ENCODE results near the gene LRRC3.

LRRC3 gene

GRCh38 chr21:44456915-44457736 lies 1.8 kb downstream of the LRRC3 start:
- no peak for DNase-seq (ENCODE audit: low spot score)

GRCh38 chr21:44458971-44459711 lies 3.8 kb downstream of the LRRC3 start:
- DNase-seq (ENCODE audit: low spot score) = no peak

GRCh38 chr21:44459712-44460440 lies 4.6 kb downstream of the LRRC3 start:
- no peak for DNase-seq (ENCODE audit: low spot score)

- no peak for DNase-seq (ENCODE audit: low spot score)
These were observed 5.1 kb downstream of the LRRC3 start for GRCh38 chr21:44460441-44460755.

DNA sequence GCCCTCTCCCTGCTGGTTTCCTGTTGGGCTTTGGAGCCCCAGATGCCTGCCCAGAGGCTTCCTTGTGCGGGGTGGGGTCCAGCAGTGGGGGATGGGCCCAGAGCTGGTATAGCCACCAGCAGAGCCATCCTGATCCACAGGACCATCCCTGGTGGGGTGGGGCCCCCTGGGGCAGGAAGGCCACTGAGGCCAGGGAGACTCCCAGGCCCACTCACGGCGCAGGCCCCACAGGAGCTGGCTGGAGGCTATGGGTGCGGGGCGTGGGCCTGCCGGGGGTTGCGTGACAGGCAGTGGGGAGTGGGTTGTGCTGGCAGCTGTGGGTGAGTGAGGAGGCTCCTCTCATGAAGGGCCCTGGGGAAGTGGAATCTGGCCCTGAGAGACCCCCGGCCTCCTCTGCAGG lies 5.7 kb downstream of the LRRC3 start:
- no peak for DNase-seq (ENCODE audit: low spot score)

- no peak for DNase-seq (ENCODE audit: low spot score)
These were observed 6.2 kb downstream of the LRRC3 start for GRCh38 chr21:44461464-44462001.

DNA sequence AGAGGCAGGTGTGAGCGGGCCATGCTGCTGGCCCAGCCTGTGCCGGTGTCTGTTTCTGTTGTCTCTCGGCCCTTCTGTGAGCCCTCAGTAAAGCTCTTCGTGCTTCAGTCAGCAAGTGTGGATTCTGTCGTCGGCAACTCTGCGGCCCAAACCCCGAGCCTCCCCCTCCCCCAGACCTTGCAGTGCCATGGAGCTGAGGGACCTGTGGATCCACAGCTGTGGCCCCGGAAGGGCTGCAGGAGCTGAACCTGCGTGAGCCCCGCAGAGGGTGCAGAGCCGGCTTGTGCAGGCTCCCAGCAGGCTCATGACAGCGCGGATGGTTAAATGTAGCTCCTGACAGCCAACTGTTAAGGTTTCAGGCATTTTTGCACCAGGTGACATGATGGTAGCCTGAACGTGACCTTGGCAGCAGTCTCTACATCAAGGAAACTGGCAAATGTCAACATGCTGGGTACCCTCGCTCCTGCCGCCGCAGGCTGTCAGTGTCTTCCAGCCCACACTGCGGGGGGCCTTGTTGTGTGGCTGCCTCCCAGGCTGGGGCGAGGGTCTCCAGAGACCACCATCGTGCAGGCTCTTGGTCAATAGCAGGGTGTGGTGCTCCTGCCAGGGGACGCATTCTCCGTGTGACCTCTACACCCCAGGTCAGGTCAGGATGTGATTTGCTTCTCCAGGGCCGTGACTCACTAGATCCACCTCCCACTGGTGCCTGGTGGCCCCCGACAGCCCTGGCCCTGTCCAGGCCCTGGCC lies 7.0 kb downstream of the LRRC3 start:
- no peak for DNase-seq (ENCODE audit: low spot score)

- DNase-seq (ENCODE audit: low spot score) = no peak
These were observed 7.5 kb downstream of the LRRC3 start for GRCh38 chr21:44462834-44463200.

DNA sequence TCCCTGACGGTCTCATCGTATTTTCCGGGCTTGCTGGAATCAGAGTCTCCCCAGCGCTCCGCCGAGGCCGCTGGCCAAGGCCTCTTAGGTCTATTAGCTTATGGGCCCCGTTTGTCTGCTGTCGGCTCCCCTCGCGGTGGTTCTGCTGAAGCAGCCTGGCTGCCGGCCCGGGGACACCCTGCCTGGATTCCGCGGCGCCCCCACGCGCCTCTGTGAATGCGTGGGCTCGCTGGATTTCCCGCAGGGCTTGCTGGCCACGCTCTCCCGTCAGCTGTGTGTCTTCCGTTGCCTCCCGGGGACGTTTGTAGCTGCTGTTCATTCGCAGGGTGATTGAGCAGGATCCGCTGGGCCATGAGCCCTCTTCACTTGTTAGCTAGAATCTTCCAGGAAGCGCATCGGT lies 8.4 kb downstream of the LRRC3 start:
- no peak for DNase-seq (ENCODE audit: low spot score)

DNA sequence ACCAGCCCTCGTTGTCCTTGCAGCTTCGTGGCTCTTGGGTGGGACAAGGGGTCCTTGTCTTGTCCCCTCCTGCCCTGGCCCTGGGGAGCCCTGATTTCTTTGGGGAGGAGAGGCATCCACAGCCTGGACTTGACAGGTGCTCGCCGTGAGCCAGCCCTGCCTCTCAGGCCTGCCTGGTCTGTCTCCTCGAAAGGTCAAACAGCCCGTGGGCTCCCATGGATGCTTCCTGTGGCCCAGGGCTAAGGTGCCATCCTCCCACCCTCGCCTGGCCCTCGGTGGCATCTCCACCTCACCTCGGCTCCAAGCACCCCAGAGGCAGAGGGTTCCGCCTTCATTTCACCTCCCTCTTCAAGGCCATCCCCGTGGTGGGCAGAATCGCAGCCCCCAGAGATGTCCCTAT lies 9.0 kb downstream of the LRRC3 start:
- no peak for DNase-seq (ENCODE audit: low spot score)

DNA sequence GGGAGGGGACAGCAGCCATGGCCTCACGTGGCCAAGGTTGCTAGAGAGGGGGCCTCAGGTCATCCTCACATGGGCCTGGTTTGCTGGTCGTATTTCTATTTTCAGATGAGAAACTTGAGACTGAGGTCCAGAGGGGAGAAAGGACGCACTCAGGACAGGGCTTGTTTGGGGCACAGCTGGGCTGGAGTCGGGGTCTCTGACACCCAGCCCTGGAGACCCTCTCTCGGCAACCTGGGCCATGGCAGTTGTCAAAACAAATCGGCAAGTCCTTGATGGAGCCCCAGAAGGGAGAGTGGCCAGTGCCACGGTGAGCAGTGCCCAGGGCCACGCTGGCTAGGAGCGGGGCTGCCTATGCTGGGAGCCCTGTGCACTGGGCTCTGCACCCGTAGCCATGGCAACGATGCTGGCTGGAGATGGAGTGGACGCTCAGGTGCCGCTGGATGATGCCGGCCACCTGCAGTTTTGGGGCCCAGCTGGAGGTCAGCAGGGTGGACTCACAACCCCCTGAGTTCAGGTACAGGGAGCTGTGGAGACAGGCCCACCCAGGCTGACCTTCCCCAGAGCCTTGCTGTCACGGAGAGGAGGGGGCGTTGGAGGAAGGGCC lies 11.1 kb downstream of the LRRC3 start:
- no peak for DNase-seq (ENCODE audit: low spot score)

DNA sequence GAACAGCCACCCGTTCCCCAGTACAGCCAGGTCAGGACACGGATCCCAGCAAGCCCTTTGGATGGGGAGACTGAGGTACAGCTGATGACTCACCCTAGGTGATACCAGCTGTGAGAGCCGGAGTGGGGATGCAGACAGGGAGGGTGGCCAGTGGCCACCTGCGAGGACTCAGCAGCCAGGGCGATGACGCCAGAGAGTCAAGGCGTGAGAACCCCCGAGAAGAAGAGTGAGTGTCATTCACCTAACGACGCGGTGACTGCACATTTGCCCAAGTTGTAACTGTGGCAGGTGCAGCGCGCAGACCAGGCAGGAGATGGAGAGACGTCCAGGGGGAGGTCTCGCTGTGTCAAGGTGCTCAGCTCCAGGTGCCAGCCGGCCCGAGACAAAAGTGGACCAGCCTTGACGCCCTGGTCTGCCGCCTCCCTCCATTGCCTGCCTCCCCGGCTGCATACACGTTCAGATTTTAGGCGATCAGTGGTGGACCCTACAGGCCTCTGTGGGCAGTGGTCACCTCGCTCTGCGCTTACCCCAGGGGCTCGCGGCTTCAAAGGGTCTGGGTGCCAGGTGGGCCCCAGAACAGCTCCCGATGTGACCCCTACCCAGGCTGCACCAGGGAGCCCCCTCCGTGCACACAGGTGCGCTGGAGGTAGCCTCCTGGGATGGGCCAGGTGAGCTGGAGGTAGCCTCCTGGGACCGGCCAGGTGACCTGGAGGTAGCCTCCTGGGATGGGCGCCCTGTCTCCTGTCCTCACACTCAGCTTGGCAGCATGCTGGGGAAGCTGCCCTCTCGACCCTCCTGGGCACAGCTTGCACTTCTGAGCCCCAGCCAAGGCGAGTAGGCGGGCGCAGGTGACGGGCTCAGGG lies 11.9 kb downstream of the LRRC3 start:
- DNase-seq (ENCODE audit: low spot score) = no peak

GRCh38 chr21:44467859-44468195 lies 12.5 kb downstream of the LRRC3 start:
- DNase-seq (ENCODE audit: low spot score) = no peak

- no peak for DNase-seq (ENCODE audit: low spot score)
These were observed 16.0 kb downstream of the LRRC3 start for GRCh38 chr21:44471341-44471740.

DNA sequence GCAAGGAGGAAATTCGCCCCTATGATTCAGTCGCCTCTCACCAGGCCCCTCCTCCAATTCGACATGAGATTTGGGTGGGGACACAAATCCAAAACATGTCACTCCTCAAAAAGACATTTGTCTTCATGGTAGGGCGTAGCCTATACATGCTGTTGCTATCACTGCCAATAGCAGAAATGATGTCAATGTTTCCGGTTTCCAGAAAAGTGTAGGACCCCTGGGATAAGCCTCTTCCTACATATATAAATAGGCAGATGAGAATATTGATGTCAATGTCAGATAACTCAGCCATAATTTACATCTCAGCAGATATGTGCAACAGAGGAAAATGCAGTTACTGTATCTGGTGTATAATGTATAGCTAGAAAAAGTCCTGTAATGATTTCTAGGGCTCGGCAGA lies 16.7 kb downstream of the LRRC3 start:
- no peak for DNase-seq (ENCODE audit: low spot score)

DNA sequence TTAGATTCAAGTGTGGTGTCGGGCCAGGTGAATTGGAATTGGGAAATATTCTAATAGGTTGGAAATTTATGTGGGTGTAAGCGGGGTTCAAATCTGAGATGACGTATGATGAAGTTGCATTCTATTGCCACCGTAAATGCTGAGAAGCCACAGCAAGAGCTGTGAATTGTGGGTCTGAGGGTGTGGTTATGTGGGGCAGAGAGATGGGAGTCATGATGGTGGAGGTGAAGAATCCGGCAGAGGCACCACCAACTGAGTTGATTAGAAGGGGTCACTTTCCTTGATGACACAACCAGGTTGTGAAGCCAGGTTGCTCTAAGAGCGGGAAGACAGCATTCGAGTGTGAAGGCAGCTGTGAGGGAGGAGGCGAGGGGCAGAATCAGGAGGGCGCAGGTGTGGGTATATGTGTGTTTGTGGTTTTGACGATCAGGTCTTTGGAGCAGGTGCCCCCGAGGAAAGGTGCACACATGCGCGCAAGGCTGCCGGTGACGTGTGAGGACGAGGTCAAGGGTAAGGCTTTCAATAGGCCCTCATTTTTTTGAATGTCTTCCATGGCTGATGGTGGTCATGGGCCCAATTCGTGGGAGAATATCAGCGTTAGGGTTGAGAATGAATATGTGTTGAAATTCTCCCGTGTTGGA lies 18.7 kb downstream of the LRRC3 start:
- no peak for DNase-seq (ENCODE audit: low spot score)

GRCh38 chr21:44475266-44475845 lies 20.0 kb downstream of the LRRC3 start:
- DNase-seq (ENCODE audit: low spot score) = no peak

- no peak for DNase-seq (ENCODE audit: low spot score)
These were observed 21.8 kb downstream of the LRRC3 start for GRCh38 chr21:44477131-44477530.

GRCh38 chr21:44477712-44478111 lies 22.4 kb downstream of the LRRC3 start:
- DNase-seq (ENCODE audit: low spot score) = no peak
